Liver (tissue), 9 donors: ENCODE data around the gene NTM. TPM values are rescaled to one million over a fixed set of nuclear protein-coding genes. Genes with fewer than 3 reads are reported as not detected.

Experiments
- DNase-seq: peaks from one replicate; pipeline ENCODE4 v3.0.0-alpha.2; 2017; ENCODE audit warnings: low spot score
- H3K27ac ChIP-seq, 2 donors: one replicate each; pipeline ENCODE4 v1.7.0; 2013; ENCODE audit warnings: inconsistent platforms in 2 of 2, low read length in 2 of 2, control low read depth in 1 of 2, low read depth in 1 of 2, mild to moderate bottlenecking in 1 of 2
- H3K27me3 ChIP-seq, 4 donors: one replicate each; pipeline versions ENCODE4 v1.6.1 to v1.7.0; 2013; ENCODE audit warnings: low read length in 3 of 4, inconsistent platforms in 1 of 4, mild to moderate bottlenecking in 1 of 4, moderate library complexity in 1 of 4; ENCODE audit not compliant: control insufficient read depth in 4 of 4, insufficient read depth in 4 of 4
- H3K36me3 ChIP-seq, 4 donors: one replicate each; pipeline versions ENCODE4 v1.6.1 to v1.7.0; 2013; ENCODE audit warnings: low read length in 3 of 4, mild to moderate bottlenecking in 3 of 4, low read depth in 1 of 4, moderate library complexity in 1 of 4; ENCODE audit not compliant: control insufficient read depth in 4 of 4, insufficient read depth in 3 of 4
- H3K4me1 ChIP-seq, 4 donors: one replicate each; pipeline versions ENCODE4 v1.6.1 to v1.7.0; 2013; ENCODE audit warnings: low read length in 3 of 4, mild to moderate bottlenecking in 3 of 4, moderate library complexity in 1 of 4; ENCODE audit not compliant: control insufficient read depth in 4 of 4, insufficient read depth in 4 of 4
- H3K4me3 ChIP-seq, 3 donors: one replicate each; pipeline versions ENCODE4 v1.6.1 to v1.7.0; 2013; ENCODE audit warnings: low read length in 3 of 3, control low read depth in 1 of 3, low read depth in 1 of 3, mild to moderate bottlenecking in 1 of 3
- H3K9ac ChIP-seq, 2 donors: one replicate each; pipeline ENCODE4 v1.7.0; 2013; ENCODE audit warnings: low read length in 2 of 2, mild to moderate bottlenecking in 2 of 2, moderate library complexity in 2 of 2, control low read depth in 1 of 2, low read depth in 1 of 2
- H3K9me3 ChIP-seq, 4 donors: one replicate each; pipeline versions ENCODE4 v1.6.1 to v1.7.0; 2013; ENCODE audit warnings: low read length in 3 of 4; ENCODE audit not compliant: control insufficient read depth in 4 of 4
- EGR1 ChIP-seq, 2 donors: IDR thresholded peaks; 2 replicates each; pipeline ENCODE4 v1.6.1; 2016 to 2018; ENCODE audit warnings: antibody characterized with exemption in 2 of 2, low read depth in 2 of 2
- FOXA1 ChIP-seq: IDR thresholded peaks from 2 replicates; pipeline ENCODE4 v1.6.1; 2016; ENCODE audit warnings: antibody characterized with exemption
- FOXA2 ChIP-seq: IDR thresholded peaks from 2 replicates; pipeline ENCODE4 v1.6.1; 2016; ENCODE audit warnings: antibody characterized with exemption
- GABPA ChIP-seq, 2 donors: IDR thresholded peaks in 1 of 2; conservative IDR thresholded peaks in 1 of 2; 2 replicates each; pipeline ENCODE4 v1.6.1; 2016; ENCODE audit warnings: antibody characterized with exemption in 2 of 2, mild to moderate bottlenecking in 1 of 2, moderate library complexity in 1 of 2
- HNF4A ChIP-seq, 2 donors: conservative IDR thresholded peaks; 2 replicates each; pipeline ENCODE4 v1.6.1; 2016; ENCODE audit warnings: antibody characterized with exemption in 2 of 2, mild to moderate bottlenecking in 2 of 2
- HNF4G ChIP-seq: IDR thresholded peaks from 2 replicates; pipeline ENCODE4 v1.6.1; 2016; ENCODE audit warnings: antibody characterized with exemption
- JUND ChIP-seq, 2 donors: IDR thresholded peaks; 2 replicates each; pipeline ENCODE4 v1.6.1; 2016; ENCODE audit warnings: antibody characterized with exemption in 2 of 2
- NR2F2 ChIP-seq: IDR thresholded peaks from 2 replicates; pipeline ENCODE4 v1.6.1; 2016; ENCODE audit warnings: antibody characterized with exemption
- RAD21 ChIP-seq, 2 donors: IDR thresholded peaks; 2 replicates each; pipeline ENCODE4 v1.6.1; 2016; ENCODE audit warnings: antibody characterized with exemption in 2 of 2, mild to moderate bottlenecking in 2 of 2
- RXRA ChIP-seq, 2 donors: IDR thresholded peaks; 2 replicates each; pipeline ENCODE4 v1.6.1; 2017 to 2018; ENCODE audit warnings: antibody characterized with exemption in 2 of 2, mild to moderate bottlenecking in 1 of 2
- SP1 ChIP-seq: IDR thresholded peaks from 2 replicates; pipeline ENCODE4 v1.6.1; 2018; ENCODE audit warnings: antibody characterized with exemption, mild to moderate bottlenecking
- TAF1 ChIP-seq: conservative IDR thresholded peaks from 2 replicates; pipeline ENCODE4 v1.6.1; 2016; ENCODE audit warnings: antibody characterized with exemption, mild to moderate bottlenecking
- YY1 ChIP-seq: IDR thresholded peaks from 2 replicates; pipeline ENCODE4 v1.6.1; 2016; ENCODE audit warnings: antibody characterized with exemption, mild to moderate bottlenecking
- WGBS: extraction: QIAGEN DNeasy Blood & Tissue Kit; methylation state at CpG from one replicate; pipeline ENCODE4 v1.1.7; 2013; 5-methylcytosine and 5-hydroxymethylcytosine counted together
- polyA plus RNA-seq, 2 donors: library from polyadenylated mRNA; stranded (reverse) in 1 of 2; unstranded in 1 of 2; fragments of 200-250 nt in 1 of 2; fragments of >200 nt in 1 of 2; fragmentation: Nextera tagmentation in 1 of 2; extraction: Ambion mirVana in 1 of 2; gene quantifications; one replicate each; pipeline versions ENCODE4 v1.2.1 to v1.2.3, GENCODE V29; 2013 to 2015
- total RNA-seq, 2 donors: library from RNA; depleted of rRNA; stranded (reverse); fragments of >200 nt; gene quantifications; one replicate each; pipeline ENCODE4 v1.2.3, GENCODE V29; 2014
- TF ChIP-seq, protein P1 (sequence below): IDR thresholded peaks from 2 replicates; pipeline ENCODE4 v1.6.1; 2016; ENCODE audit warnings: antibody characterized with exemption
- TF ChIP-seq, protein P2 (sequence below): IDR thresholded peaks from 2 replicates; pipeline ENCODE4 v1.6.1; 2016; ENCODE audit warnings: antibody characterized with exemption, mild to moderate bottlenecking
- TF ChIP-seq, protein P3 (sequence below): IDR thresholded peaks from 2 replicates; pipeline ENCODE4 v1.6.1; 2016; ENCODE audit warnings: antibody characterized with exemption
- TF ChIP-seq, protein P4 (sequence below): fragments of 150-350 bp; IDR thresholded peaks from 2 replicates; pipeline ENCODE4 v1.5.1; 2017; ENCODE audit warnings: improper control_type of control experiment, low read depth, low read length; ENCODE audit not compliant: missing input control
- TF ChIP-seq, protein P5 (sequence below): IDR thresholded peaks from 2 replicates; pipeline ENCODE4 v1.6.1; 2016; ENCODE audit warnings: antibody characterized with exemption
- donor health status: healthy.
- donor health status: healthy.
- donor health status: healthy.
- donor health status: healthy.
- donor health status: healthy.

Gene NTM
- total and polyA plus RNA-seq, 4 donors: 0.08 to 1.1 (median 0.08) TPM; not detected in 1

DNA sequence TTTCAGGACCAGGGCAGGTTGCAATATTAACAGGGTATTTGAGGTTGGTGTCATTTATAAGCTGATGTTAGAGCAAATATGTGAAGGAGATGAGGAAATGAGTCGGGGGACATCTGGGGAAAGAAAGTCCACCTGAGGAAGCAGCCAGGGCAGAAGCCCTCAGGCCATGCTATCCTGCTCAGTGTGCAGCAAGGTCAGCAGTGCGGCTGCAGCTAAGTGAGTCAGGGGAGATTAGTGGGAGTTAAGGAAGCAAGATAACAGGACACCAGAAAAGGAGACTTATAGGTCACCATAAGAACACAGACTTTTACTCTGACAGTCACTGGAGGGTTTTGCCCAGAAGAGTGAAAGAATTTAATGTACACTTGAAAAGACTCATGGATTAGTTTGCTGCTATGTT lies 468.9 kb downstream of the NTM start:
- Histone ChIP-seq H3K27ac (no peak overlapping the region), H3K9ac (no peak overlapping the region), H3K9me3 (no peaks in the 10 kb centered on the region), H3K4me1 (no peaks in the 10 kb centered on the region), H3K27me3 (peaks cover 0 to 4% (median 1%) of the 10 kb centered on the region in 4 donors), H3K4me3 (no peak overlapping the region), H3K36me3 (no peaks in the 10 kb centered on the region)
- TF ChIP-seq HNF4G: no peak
- TF ChIP-seq, protein P1, sequence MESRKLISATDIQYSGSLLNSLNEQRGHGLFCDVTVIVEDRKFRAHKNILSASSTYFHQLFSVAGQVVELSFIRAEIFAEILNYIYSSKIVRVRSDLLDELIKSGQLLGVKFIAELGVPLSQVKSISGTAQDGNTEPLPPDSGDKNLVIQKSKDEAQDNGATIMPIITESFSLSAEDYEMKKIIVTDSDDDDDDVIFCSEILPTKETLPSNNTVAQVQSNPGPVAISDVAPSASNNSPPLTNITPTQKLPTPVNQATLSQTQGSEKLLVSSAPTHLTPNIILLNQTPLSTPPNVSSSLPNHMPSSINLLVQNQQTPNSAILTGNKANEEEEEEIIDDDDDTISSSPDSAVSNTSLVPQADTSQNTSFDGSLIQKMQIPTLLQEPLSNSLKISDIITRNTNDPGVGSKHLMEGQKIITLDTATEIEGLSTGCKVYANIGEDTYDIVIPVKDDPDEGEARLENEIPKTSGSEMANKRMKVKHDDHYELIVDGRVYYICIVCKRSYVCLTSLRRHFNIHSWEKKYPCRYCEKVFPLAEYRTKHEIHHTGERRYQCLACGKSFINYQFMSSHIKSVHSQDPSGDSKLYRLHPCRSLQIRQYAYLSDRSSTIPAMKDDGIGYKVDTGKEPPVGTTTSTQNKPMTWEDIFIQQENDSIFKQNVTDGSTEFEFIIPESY: no peak
- TF ChIP-seq JUND (IDR thresholded peaks at IDR 0.05): no peak
- TF ChIP-seq, protein P2, sequence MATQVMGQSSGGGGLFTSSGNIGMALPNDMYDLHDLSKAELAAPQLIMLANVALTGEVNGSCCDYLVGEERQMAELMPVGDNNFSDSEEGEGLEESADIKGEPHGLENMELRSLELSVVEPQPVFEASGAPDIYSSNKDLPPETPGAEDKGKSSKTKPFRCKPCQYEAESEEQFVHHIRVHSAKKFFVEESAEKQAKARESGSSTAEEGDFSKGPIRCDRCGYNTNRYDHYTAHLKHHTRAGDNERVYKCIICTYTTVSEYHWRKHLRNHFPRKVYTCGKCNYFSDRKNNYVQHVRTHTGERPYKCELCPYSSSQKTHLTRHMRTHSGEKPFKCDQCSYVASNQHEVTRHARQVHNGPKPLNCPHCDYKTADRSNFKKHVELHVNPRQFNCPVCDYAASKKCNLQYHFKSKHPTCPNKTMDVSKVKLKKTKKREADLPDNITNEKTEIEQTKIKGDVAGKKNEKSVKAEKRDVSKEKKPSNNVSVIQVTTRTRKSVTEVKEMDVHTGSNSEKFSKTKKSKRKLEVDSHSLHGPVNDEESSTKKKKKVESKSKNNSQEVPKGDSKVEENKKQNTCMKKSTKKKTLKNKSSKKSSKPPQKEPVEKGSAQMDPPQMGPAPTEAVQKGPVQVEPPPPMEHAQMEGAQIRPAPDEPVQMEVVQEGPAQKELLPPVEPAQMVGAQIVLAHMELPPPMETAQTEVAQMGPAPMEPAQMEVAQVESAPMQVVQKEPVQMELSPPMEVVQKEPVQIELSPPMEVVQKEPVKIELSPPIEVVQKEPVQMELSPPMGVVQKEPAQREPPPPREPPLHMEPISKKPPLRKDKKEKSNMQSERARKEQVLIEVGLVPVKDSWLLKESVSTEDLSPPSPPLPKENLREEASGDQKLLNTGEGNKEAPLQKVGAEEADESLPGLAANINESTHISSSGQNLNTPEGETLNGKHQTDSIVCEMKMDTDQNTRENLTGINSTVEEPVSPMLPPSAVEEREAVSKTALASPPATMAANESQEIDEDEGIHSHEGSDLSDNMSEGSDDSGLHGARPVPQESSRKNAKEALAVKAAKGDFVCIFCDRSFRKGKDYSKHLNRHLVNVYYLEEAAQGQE: no peak
- no peak for TF ChIP-seq YY1
- TF ChIP-seq TAF1: no peak
- TF ChIP-seq, protein P3, sequence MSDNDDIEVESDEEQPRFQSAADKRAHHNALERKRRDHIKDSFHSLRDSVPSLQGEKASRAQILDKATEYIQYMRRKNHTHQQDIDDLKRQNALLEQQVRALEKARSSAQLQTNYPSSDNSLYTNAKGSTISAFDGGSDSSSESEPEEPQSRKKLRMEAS: no peak
- TF ChIP-seq FOXA2: no peak
- no peak for TF ChIP-seq RXRA (IDR thresholded peaks at IDR 0.05)
- TF ChIP-seq HNF4A (conservative IDR thresholded peaks at IDR 0.05): no peak
- TF ChIP-seq NR2F2: no peak
- TF ChIP-seq EGR1 (IDR thresholded peaks at IDR 0.05; ENCODE audit: low read depth in 2 of 2): no peak
- no peak for TF ChIP-seq SP1
- 66% methylated on average over 2 of the region's 2 CpGs for WGBS
- no peak for DNase-seq

DNA sequence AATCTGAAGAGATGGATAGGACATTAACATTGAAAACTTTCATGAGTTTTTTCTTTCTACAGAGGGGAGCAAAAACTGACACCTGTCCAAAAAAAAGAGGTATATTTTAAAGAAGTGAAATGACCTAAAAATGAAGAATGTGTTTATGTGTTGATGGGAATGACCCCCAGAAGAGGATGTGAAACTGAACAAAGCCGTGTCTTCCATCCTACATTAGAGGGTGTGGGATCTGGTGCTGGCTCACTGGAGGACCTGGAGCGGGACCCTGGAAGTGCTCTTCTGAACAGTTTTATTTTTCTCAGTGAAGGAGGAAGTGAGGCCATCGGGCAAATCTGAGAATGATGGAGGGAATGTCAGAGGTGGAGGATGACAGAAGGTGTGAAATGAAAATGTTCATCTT lies 470.1 kb downstream of the NTM start:
- 71% methylated on average over 3 of the region's 3 CpGs for WGBS
- DNase-seq: no peak
- Histone ChIP-seq H3K4me1 (no peaks in the 10 kb centered on the region), H3K27me3 (peaks cover 0 to 4% (median 1%) of the 10 kb centered on the region in 4 donors), H3K9ac (no peak overlapping the region), H3K9me3 (no peaks in the 10 kb centered on the region), H3K4me3 (no peak overlapping the region), H3K27ac (no peak overlapping the region), H3K36me3 (no peaks in the 10 kb centered on the region)
- TF ChIP-seq EGR1 (IDR thresholded peaks at IDR 0.05; ENCODE audit: low read depth in 2 of 2): no peak
- TF ChIP-seq GABPA (IDR thresholded peaks at IDR 0.05 in 1 of 2, conservative IDR thresholded peaks at IDR 0.05 in 1 of 2): no peak
- TF ChIP-seq, protein P2: no peak
- TF ChIP-seq RXRA (IDR thresholded peaks at IDR 0.05): no peak
- no peak for TF ChIP-seq HNF4G
- no peak for TF ChIP-seq JUND (IDR thresholded peaks at IDR 0.05)
- TF ChIP-seq, protein P1: no peak
- TF ChIP-seq YY1: no peak
- no peak for TF ChIP-seq FOXA1
- no peak for TF ChIP-seq HNF4A (conservative IDR thresholded peaks at IDR 0.05)
- no peak for TF ChIP-seq RAD21 (IDR thresholded peaks at IDR 0.05)
- TF ChIP-seq SP1: no peak
- TF ChIP-seq FOXA2: no peak
- TF ChIP-seq, protein P4, sequence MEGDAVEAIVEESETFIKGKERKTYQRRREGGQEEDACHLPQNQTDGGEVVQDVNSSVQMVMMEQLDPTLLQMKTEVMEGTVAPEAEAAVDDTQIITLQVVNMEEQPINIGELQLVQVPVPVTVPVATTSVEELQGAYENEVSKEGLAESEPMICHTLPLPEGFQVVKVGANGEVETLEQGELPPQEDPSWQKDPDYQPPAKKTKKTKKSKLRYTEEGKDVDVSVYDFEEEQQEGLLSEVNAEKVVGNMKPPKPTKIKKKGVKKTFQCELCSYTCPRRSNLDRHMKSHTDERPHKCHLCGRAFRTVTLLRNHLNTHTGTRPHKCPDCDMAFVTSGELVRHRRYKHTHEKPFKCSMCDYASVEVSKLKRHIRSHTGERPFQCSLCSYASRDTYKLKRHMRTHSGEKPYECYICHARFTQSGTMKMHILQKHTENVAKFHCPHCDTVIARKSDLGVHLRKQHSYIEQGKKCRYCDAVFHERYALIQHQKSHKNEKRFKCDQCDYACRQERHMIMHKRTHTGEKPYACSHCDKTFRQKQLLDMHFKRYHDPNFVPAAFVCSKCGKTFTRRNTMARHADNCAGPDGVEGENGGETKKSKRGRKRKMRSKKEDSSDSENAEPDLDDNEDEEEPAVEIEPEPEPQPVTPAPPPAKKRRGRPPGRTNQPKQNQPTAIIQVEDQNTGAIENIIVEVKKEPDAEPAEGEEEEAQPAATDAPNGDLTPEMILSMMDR: no peak
- TF ChIP-seq, protein P5, sequence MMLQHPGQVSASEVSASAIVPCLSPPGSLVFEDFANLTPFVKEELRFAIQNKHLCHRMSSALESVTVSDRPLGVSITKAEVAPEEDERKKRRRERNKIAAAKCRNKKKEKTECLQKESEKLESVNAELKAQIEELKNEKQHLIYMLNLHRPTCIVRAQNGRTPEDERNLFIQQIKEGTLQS: no peak
- TF ChIP-seq, protein P3: no peak
- no peak for TF ChIP-seq NR2F2
